Colonic mucosa (tissue), 4 donors: ENCODE results near the gene KRTAP5-6. TPM values are rescaled to one million over a fixed set of nuclear protein-coding genes. Genes with fewer than 3 reads are reported as not detected.

ENCODE experiments used
- DNase-seq: peaks from one replicate; pipeline ENCODE4 v3.0.0-alpha.2; 2020
- H3K27ac ChIP-seq: fragments of 200-600 bp; one replicate; pipeline ENCODE4 v1.8.0; 2021
- H3K27me3 ChIP-seq: fragments of 200-600 bp; one replicate; pipeline ENCODE4 v1.8.0; 2021
- H3K36me3 ChIP-seq: fragments of 200-600 bp; one replicate; pipeline ENCODE4 v1.8.0; 2021
- H3K4me1 ChIP-seq: fragments of 200-600 bp; one replicate; pipeline ENCODE4 v1.8.0; 2021; ENCODE audit warnings: mild to moderate bottlenecking
- H3K4me3 ChIP-seq: fragments of 200-600 bp; one replicate; pipeline ENCODE4 v1.8.0; 2021
- H3K9ac ChIP-seq, 2 donors: one replicate each; pipeline ENCODE4 v1.7.0; 2013; ENCODE audit warnings: control low read depth in 2 of 2, low read depth in 2 of 2, low read length in 2 of 2
- H3K9me3 ChIP-seq: fragments of 200-600 bp; one replicate; pipeline ENCODE4 v1.8.0; 2021
- CTCF ChIP-seq: fragments of 200-600 bp; IDR thresholded peaks from one replicate; pipeline ENCODE4 v1.8.0; 2022; ENCODE audit warnings: antibody characterized with exemption, mild to moderate bottlenecking
- intact Hi-C: fragments of 100-400 bp; cut with DNase I; formaldehyde crosslinking; loops from one replicate; pipeline ENCODE4 v1.14.1; 2022
- total RNA-seq, 2 donors: library from RNA; stranded (reverse); fragmentation: NEBNext Ultra II Directional in 1 of 2; extraction: Animal tissue kit (Norgen Biotek cat#: 25700) in 1 of 2; gene quantifications; one replicate each; pipeline ENCODE4 v1.2.1, GENCODE V29; 2021
- donor health status: healthy.
- donor health status: DM: no; HTN: no; CAD: no.
- donor health status: DM: no; HTN: no; CAD: no.

Gene KRTAP5-6
- total RNA-seq, 2 donors from 2014 or later = not detected

- DNase-seq = no peak
- H3K27ac ChIP-seq = no peak overlapping the region
- H3K9ac ChIP-seq = no peak overlapping the region
- no peaks in the 10 kb centered on the region for H3K4me1 ChIP-seq
- no peaks in the 10 kb centered on the region for H3K27me3 ChIP-seq
- H3K9me3 ChIP-seq = no peaks in the 10 kb centered on the region
- intact Hi-C loops = loop anchor here (5.0 kb wide), 3 partner anchors 41 to 501 kb away; partner anchors contain the start of gene SYT8
- no peak for TF ChIP-seq CTCF
- no peaks in the 10 kb centered on the region for H3K36me3 ChIP-seq
- no peak overlapping the region for H3K4me3 ChIP-seq
Observed at GRCh38 chr11:1650918-1651262, 46.1 kb upstream of the KRTAP5-6 start.

DNA sequence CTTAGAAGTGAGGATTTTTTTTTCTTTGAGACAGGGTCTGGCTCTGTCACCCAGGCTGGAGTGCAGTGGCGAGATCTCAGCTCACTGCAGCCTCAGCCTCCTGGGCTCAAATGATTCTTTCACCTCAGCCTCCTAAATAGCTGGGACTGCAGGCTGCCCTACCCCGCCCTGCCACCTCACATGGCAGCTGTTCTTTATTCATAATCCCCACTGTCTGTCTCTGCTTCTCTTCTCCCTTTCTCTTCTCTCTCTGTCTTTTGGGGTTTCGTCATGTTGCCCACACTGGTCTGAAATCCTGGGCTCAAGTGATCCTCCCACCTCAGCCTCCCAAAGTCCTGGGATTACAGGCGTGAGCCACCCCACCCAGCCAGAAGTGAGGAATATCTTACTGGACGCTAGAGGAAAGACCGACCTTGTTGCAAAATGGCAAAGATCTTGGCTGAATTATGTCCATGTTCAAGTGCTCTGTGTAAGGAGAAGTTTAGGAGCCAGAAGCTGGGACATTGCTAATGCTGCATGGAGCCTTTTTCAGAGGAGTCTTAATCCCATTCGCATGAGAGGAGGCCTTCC is 45.5 kb upstream of the KRTAP5-6 start:
- H3K36me3 ChIP-seq = no peaks in the 10 kb centered on the region
- TF ChIP-seq CTCF = no peak
- no peak overlapping the region for H3K27ac ChIP-seq
- intact Hi-C loops = loop anchor here (5.0 kb wide), 3 partner anchors 41 to 501 kb away; partner anchors contain the start of gene SYT8
- no peaks in the 10 kb centered on the region for H3K27me3 ChIP-seq
- no peak for DNase-seq
- no peaks in the 10 kb centered on the region for H3K9me3 ChIP-seq
- no peaks in the 10 kb centered on the region for H3K4me1 ChIP-seq
- H3K9ac ChIP-seq = no peak overlapping the region
- H3K4me3 ChIP-seq = no peak overlapping the region

- no peak overlapping the region for H3K4me3 ChIP-seq
- no peak overlapping the region for H3K27ac ChIP-seq
- no peak overlapping the region for H3K9ac ChIP-seq
- H3K36me3 ChIP-seq = no peaks in the 10 kb centered on the region
- H3K9me3 ChIP-seq = no peaks in the 10 kb centered on the region
- no peaks in the 10 kb centered on the region for H3K4me1 ChIP-seq
- DNase-seq = no peak
- H3K27me3 ChIP-seq = no peaks in the 10 kb centered on the region
- TF ChIP-seq CTCF = no peak
- intact Hi-C loops = loop anchor here (5.0 kb wide), 3 partner anchors 40 to 500 kb away; partner anchors contain the start of gene SYT8
Observed at GRCh38 chr11:1652026-1652425, 45.0 kb upstream of the KRTAP5-6 start.

- no peaks in the 10 kb centered on the region for H3K27me3 ChIP-seq
- intact Hi-C loops = loop anchor here (5.0 kb wide), 3 partner anchors 40 to 500 kb away; partner anchors contain the start of gene SYT8
- no peak for TF ChIP-seq CTCF
- DNase-seq = no peak
- no peak overlapping the region for H3K9ac ChIP-seq
- no peak overlapping the region for H3K4me3 ChIP-seq
- no peaks in the 10 kb centered on the region for H3K9me3 ChIP-seq
- no peaks in the 10 kb centered on the region for H3K36me3 ChIP-seq
- H3K27ac ChIP-seq = no peak overlapping the region
- no peaks in the 10 kb centered on the region for H3K4me1 ChIP-seq
Observed at GRCh38 chr11:1652442-1652770, 44.6 kb upstream of the KRTAP5-6 start.

DNA sequence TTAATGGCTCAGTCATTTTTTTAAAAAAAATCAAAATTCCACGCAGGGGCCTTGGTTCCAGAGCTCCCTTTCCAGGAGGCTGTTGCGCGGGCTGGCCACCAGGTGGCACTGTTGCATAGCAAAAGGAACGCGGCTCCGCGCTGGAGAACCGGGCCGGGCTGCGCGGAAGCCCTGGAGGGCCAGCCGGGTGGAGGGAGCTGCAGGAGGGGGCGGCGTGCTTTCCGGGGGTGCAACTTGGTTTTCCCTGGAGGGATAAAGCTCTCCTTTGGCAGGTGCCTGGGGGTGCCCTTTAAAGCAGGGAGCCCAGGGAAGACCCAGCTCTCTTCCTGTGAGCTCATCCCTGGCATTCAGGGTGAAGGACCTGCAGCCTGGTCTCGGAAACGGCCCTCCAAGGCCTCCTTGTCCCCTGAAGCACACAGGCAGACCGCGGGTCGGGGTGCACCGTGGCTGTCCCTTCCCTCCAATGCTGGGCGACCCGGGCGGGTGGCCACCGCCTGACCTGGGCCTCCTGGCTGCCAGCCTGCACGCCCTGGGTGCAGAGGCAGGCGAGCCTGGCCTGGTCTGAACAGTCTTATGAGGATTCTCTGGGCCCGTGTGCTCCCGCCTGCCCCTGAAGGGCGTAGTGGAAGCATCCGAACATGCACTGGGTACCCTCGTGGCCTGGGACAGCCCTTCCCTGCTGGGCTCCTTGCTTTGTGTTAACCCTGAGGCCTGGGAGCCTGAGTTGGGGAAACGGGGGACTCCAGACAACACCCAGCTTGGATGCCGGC is 44.0 kb upstream of the KRTAP5-6 start:
- H3K36me3 ChIP-seq = no peaks in the 10 kb centered on the region
- no peaks in the 10 kb centered on the region for H3K27me3 ChIP-seq
- no peaks in the 10 kb centered on the region for H3K4me1 ChIP-seq
- H3K9me3 ChIP-seq = no peaks in the 10 kb centered on the region
- peak; percentile 78 for DNase-seq
- TF ChIP-seq CTCF = peak; percentile 98
- H3K4me3 ChIP-seq = no peak overlapping the region
- no peak overlapping the region for H3K9ac ChIP-seq
- intact Hi-C loops = loop anchor here (5.0 kb wide), 3 partner anchors 39 to 499 kb away; partner anchors contain the start of gene SYT8
- H3K27ac ChIP-seq = no peak overlapping the region
